Measurements from ENCODE around the gene LRRC36.

LRRC36 gene

GRCh38 chr16:67388591-67388990 is 62.0 kb downstream of the LRRC36 start:
- no peak for DNase-seq (ENCODE audit: low spot score)
- FAIRE-seq, result no peak

GRCh38 chr16:67389911-67390815 is 63.5 kb downstream of the LRRC36 start:
- no peak for FAIRE-seq
- DNase-seq (ENCODE audit: low spot score), result no peak

GRCh38 chr16:67390816-67391423 is 64.3 kb downstream of the LRRC36 start:
- DNase-seq (ENCODE audit: low spot score), result no peak
- no peak for FAIRE-seq

GRCh38 chr16:67391424-67392300 is 65.0 kb downstream of the LRRC36 start:
- peak; percentile 69 for FAIRE-seq

GRCh38 chr16:67392301-67393059 is 65.9 kb downstream of the LRRC36 start:
- DNase-seq (ENCODE audit: low spot score) (no peak), FAIRE-seq (no peak)

More at GRCh38 chr16:67391424-67392300, 65.0 kb downstream of the LRRC36 start:
- no peak for DNase-seq (ENCODE audit: low spot score)

GRCh38 chr16:67393111-67393787 is 66.6 kb downstream of the LRRC36 start, which contains the start of gene TPPP3:
TSS of gene TPPP3 (minus strand) at chr16:67393498. CDS start at chr16:67391111, 2,387 bp downstream.
- DNase-seq (ENCODE audit: low spot score) (peak; percentile 50), FAIRE-seq (no peak)

GRCh38 chr16:67393788-67394154 is 67.2 kb downstream of the LRRC36 start:
- FAIRE-seq (no peak), DNase-seq (ENCODE audit: low spot score) (no peak)

GRCh38 chr16:67394155-67395104 is 67.8 kb downstream of the LRRC36 start:
- DNase-seq (ENCODE audit: low spot score), result no peak
- no peak for FAIRE-seq

- no peak for FAIRE-seq
- no peak for DNase-seq (ENCODE audit: low spot score)
Measured at GRCh38 chr16:67395105-67395457, 68.5 kb downstream of the LRRC36 start.

- no peak for FAIRE-seq
- no peak for DNase-seq (ENCODE audit: low spot score)
Measured at GRCh38 chr16:67395458-67396158, 69.0 kb downstream of the LRRC36 start.

GRCh38 chr16:67396159-67397035 is 69.8 kb downstream of the LRRC36 start:
- peak; percentile 80 for DNase-seq (ENCODE audit: low spot score)

GRCh38 chr16:67397036-67397801 is 70.6 kb downstream of the LRRC36 start:
- FAIRE-seq (no peak), DNase-seq (ENCODE audit: low spot score) (no peak)

More at GRCh38 chr16:67396159-67397035, 69.8 kb downstream of the LRRC36 start:
- FAIRE-seq, result no peak

GRCh38 chr16:67397812-67398545 is 71.4 kb downstream of the LRRC36 start:
- FAIRE-seq, result no peak
- DNase-seq (ENCODE audit: low spot score), result no peak

- FAIRE-seq (no peak), DNase-seq (ENCODE audit: low spot score) (no peak)
Measured at GRCh38 chr16:67398546-67399217, 72.1 kb downstream of the LRRC36 start.

GRCh38 chr16:67399218-67399733 is 72.7 kb downstream of the LRRC36 start:
- DNase-seq (ENCODE audit: low spot score) (no peak), FAIRE-seq (no peak)
